CD14-positive monocyte (primary cell): Measurements from ENCODE around the gene CATSPERZ. TPM values are rescaled to one million over a fixed set of nuclear protein-coding genes. Genes with fewer than 3 reads are reported as not detected.

ENCODE experiments used
- DNase-seq, 3 donors: peaks; one replicate each; pipeline ENCODE4 v3.0.0-alpha.2; 2011 to 2022
- H2AFZ ChIP-seq: 2 replicates; pipeline ENCODE4 v1.6.0; 2012; ENCODE audit warnings: mild to moderate bottlenecking, low read depth, low read length, inconsistent platforms; ENCODE audit not compliant: insufficient read depth, poor library complexity, severe bottlenecking
- H3K27ac ChIP-seq, 2 donors: 1 replicate in 1 of 2; 2 replicates in 1 of 2; pipeline ENCODE4 v1.5.1; 2012 to 2013; ENCODE audit warnings: low read length in 2 of 2, control low read depth in 1 of 2, inconsistent platforms in 1 of 2, low read depth in 1 of 2, mild to moderate bottlenecking in 1 of 2
- H3K27me3 ChIP-seq, 2 donors: one replicate each; pipeline versions ENCODE4 v1.6.0 to v1.6.1; 2011 to 2013; ENCODE audit warnings: low read length in 2 of 2; ENCODE audit not compliant: control insufficient read depth in 2 of 2, insufficient read depth in 2 of 2
- H3K36me3 ChIP-seq, 2 donors: replicated peaks in 1 of 2; 1 replicate in 1 of 2; 2 replicates in 1 of 2; pipeline versions ENCODE4 v1.5.1 to v1.6.1; 2012 to 2013; ENCODE audit warnings: low read length in 2 of 2, control low read depth in 1 of 2, inconsistent platforms in 1 of 2, mild to moderate bottlenecking in 1 of 2; ENCODE audit not compliant: insufficient read depth in 2 of 2, control insufficient read depth in 1 of 2
- H3K4me1 ChIP-seq, 2 donors: 1 replicate in 1 of 2; 2 replicates in 1 of 2; pipeline versions ENCODE4 v1.5.1 to v1.6.1; 2012 to 2013; ENCODE audit warnings: low read length in 2 of 2, control low read depth in 1 of 2, inconsistent platforms in 1 of 2, mild to moderate bottlenecking in 1 of 2, moderate library complexity in 1 of 2; ENCODE audit not compliant: insufficient read depth in 2 of 2, control insufficient read depth in 1 of 2
- H3K4me2 ChIP-seq: replicated peaks from 2 replicates; pipeline ENCODE3; 2012; ENCODE audit warnings: low read length, moderate library complexity, mild to moderate bottlenecking; ENCODE audit not compliant: poor library complexity, severe bottlenecking; ENCODE audit errors: extremely low read depth
- H3K4me3 ChIP-seq, 3 experiments: fragments of 200-600 bp in 1 of 3; sonication (generic) in 1 of 3; replicated peaks in 1 of 3; 1 replicate in 2 of 3; 2 replicates in 1 of 3; pipeline ENCODE4 v1.5.1; 2011 to 2013; ENCODE audit warnings: low read length in 3 of 3, mild to moderate bottlenecking in 3 of 3, control low read depth in 2 of 3, low read depth in 2 of 3, inconsistent platforms in 1 of 3, moderate library complexity in 1 of 3
- H3K79me2 ChIP-seq: 2 replicates; pipeline ENCODE4 v1.6.0; 2012; ENCODE audit warnings: mild to moderate bottlenecking, control low read depth, inconsistent platforms, low read length, moderate library complexity; ENCODE audit not compliant: insufficient read depth
- H3K9ac ChIP-seq: 2 replicates; pipeline ENCODE4 v1.6.0; 2017; ENCODE audit warnings: low read length, mild to moderate bottlenecking; ENCODE audit not compliant: insufficient read depth, poor library complexity, severe bottlenecking
- H3K9me3 ChIP-seq, 2 donors: replicated peaks in 1 of 2; 1 replicate in 1 of 2; 2 replicates in 1 of 2; pipeline versions ENCODE4 v1.5.1 to v1.6.1; 2012 to 2013; ENCODE audit warnings: low read length in 2 of 2, control low read depth in 1 of 2; ENCODE audit not compliant: control insufficient read depth in 1 of 2, insufficient read depth in 1 of 2
- H4K20me1 ChIP-seq: 2 replicates; pipeline ENCODE4 v1.6.0; 2012; ENCODE audit warnings: mild to moderate bottlenecking, low read length, control low read depth, moderate library complexity; ENCODE audit not compliant: insufficient read depth
- H3K27ac Mint-ChIP-seq, 7 donors: one replicate each; pipeline ENCODE4 v1.8.0; 2020; ENCODE audit warnings: mild to moderate bottlenecking in 7 of 7, mixed read lengths in 7 of 7, moderate library complexity in 6 of 7, inconsistent platforms in 2 of 7
- H3K27me3 Mint-ChIP-seq, 3 donors: one replicate each; pipeline ENCODE4 v1.8.0; 2021 to 2022; ENCODE audit warnings: low read depth in 3 of 3, mild to moderate bottlenecking in 3 of 3, mixed read lengths in 3 of 3, moderate library complexity in 3 of 3, inconsistent platforms in 1 of 3
- H3K36me3 Mint-ChIP-seq, 2 donors: one replicate each; pipeline ENCODE4 v1.8.0; 2020; ENCODE audit warnings: mixed read lengths in 2 of 2, inconsistent platforms in 1 of 2, mild to moderate bottlenecking in 1 of 2
- H3K4me1 Mint-ChIP-seq: one replicate; pipeline ENCODE4 v1.8.0; 2020; ENCODE audit warnings: mild to moderate bottlenecking, mixed read lengths
- H3K4me3 Mint-ChIP-seq, 2 donors: one replicate each; pipeline ENCODE4 v1.8.0; 2020; ENCODE audit warnings: mild to moderate bottlenecking in 2 of 2, mixed read lengths in 2 of 2, moderate library complexity in 1 of 2
- H3K9me3 Mint-ChIP-seq, 7 donors: one replicate each; pipeline ENCODE4 v1.8.0; 2020 to 2022; ENCODE audit warnings: mixed read lengths in 7 of 7, mild to moderate bottlenecking in 6 of 7, moderate library complexity in 6 of 7, inconsistent platforms in 2 of 7
- WGBS: methylation state at CpG from one replicate; pipeline ENCODE4 v1.1.5; 2013; ENCODE audit warnings: missing lambda C conversion rate; ENCODE audit not compliant: insufficient coverage; 5-methylcytosine and 5-hydroxymethylcytosine counted together
- intact Hi-C, 2 donors: fragments of 100-400 bp; cut with micrococcal nuclease; formaldehyde crosslinking; loops; one replicate each; pipeline versions ENCODE4 v1.15.0 to v1.15.1; 2023
- polyA plus RNA-seq, 3 donors: library from polyadenylated mRNA; depleted of rRNA in 1 of 3; unstranded in 2 of 3; stranded (reverse) in 1 of 3; fragments of 300-500 nt in 2 of 3; fragments of >200 nt in 1 of 3; fragmentation: Illumina TruSeq in 2 of 3; gene quantifications; 1 replicate in 2 of 3; 2 replicates in 1 of 3; pipeline ENCODE4 v1.2.3, GENCODE V29; 2012 to 2021
- TF ChIP-seq, protein P1 (sequence below): fragments of 200-600 bp; IDR thresholded peaks from one replicate; pipeline ENCODE4 v1.8.0; 2022; ENCODE audit warnings: antibody characterized with exemption, mild to moderate bottlenecking

The CATSPERZ gene
- polyA plus RNA-seq, 3 donors: not detected

GRCh38 chr11:64348383-64349024 is 48.3 kb downstream of the CATSPERZ start:
- Histone ChIP-seq H3K36me3 (peaks cover 78 to 90% of the 10 kb centered on the region in 2 donors), H3K27me3 (no peaks in the 10 kb centered on the region)
- 86% methylated on average over 13 of the region's 14 CpGs for WGBS

GRCh38 chr11:64349025-64349387 is 48.8 kb downstream of the CATSPERZ start:
- Mint-ChIP-seq H3K4me1 (peaks cover 22% of the 10 kb centered on the region), H3K27ac (no peak overlapping the region), H3K9me3 (peaks cover 0 to 1% (median 0%) of the 10 kb centered on the region in 7 donors), H3K27me3 (no peaks in the 10 kb centered on the region), H3K36me3 (peaks cover 45 to 93% of the 10 kb centered on the region in 2 donors), H3K4me3 (no peak overlapping the region)
- Histone ChIP-seq H3K9ac (no peak overlapping the region), H3K27ac (no peak overlapping the region), H3K27me3 (no peaks in the 10 kb centered on the region), H3K79me2 (peaks cover 9% of the 10 kb centered on the region), H4K20me1 (peaks cover 86% of the 10 kb centered on the region), H3K36me3 (peaks cover 77 to 90% of the 10 kb centered on the region in 2 donors), H3K4me2 (no peak overlapping the region), H2AFZ (no peak overlapping the region), H3K9me3 (no peaks in the 10 kb centered on the region), H3K4me1 (peaks cover 3 to 9% of the 10 kb centered on the region in 2 donors), H3K4me3 (no peak overlapping the region)
- 91% methylated on average over 6 of the region's 7 CpGs for WGBS
- TF ChIP-seq, protein P1, sequence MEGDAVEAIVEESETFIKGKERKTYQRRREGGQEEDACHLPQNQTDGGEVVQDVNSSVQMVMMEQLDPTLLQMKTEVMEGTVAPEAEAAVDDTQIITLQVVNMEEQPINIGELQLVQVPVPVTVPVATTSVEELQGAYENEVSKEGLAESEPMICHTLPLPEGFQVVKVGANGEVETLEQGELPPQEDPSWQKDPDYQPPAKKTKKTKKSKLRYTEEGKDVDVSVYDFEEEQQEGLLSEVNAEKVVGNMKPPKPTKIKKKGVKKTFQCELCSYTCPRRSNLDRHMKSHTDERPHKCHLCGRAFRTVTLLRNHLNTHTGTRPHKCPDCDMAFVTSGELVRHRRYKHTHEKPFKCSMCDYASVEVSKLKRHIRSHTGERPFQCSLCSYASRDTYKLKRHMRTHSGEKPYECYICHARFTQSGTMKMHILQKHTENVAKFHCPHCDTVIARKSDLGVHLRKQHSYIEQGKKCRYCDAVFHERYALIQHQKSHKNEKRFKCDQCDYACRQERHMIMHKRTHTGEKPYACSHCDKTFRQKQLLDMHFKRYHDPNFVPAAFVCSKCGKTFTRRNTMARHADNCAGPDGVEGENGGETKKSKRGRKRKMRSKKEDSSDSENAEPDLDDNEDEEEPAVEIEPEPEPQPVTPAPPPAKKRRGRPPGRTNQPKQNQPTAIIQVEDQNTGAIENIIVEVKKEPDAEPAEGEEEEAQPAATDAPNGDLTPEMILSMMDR: no peak
- no peak for DNase-seq
- intact Hi-C loops: no loop called here

More at GRCh38 chr11:64348383-64349024, 48.3 kb downstream of the CATSPERZ start:
- Mint-ChIP-seq H3K27ac (no peak overlapping the region), H3K27me3 (no peaks in the 10 kb centered on the region), H3K4me3 (no peak overlapping the region), H3K9me3 (peaks cover 0 to 1% (median 0%) of the 10 kb centered on the region in 7 donors), H3K4me1 (peaks cover 22% of the 10 kb centered on the region), H3K36me3 (peaks cover 45 to 93% of the 10 kb centered on the region in 2 donors)
- Histone ChIP-seq H2AFZ (no peak overlapping the region), H3K4me3 (no peak overlapping the region), H3K4me1 (peaks cover 3 to 8% of the 10 kb centered on the region in 2 donors), H3K27ac (no peak overlapping the region), H4K20me1 (peaks cover 86% of the 10 kb centered on the region), H3K9ac (no peak overlapping the region), H3K79me2 (peaks cover 13% of the 10 kb centered on the region), H3K9me3 (no peaks in the 10 kb centered on the region), H3K4me2 (no peak overlapping the region)
- TF ChIP-seq, protein P1: no peak
- intact Hi-C loops: no loop called here
- no peak for DNase-seq
